ENCODE data around the gene LHX3.

LHX3 gene

GRCh38 chr9:136226680-136227407, 21.9 kb upstream of the LHX3 start:
- DNase-seq (ENCODE audit: low read depth in 2 of 2): no peak

DNA sequence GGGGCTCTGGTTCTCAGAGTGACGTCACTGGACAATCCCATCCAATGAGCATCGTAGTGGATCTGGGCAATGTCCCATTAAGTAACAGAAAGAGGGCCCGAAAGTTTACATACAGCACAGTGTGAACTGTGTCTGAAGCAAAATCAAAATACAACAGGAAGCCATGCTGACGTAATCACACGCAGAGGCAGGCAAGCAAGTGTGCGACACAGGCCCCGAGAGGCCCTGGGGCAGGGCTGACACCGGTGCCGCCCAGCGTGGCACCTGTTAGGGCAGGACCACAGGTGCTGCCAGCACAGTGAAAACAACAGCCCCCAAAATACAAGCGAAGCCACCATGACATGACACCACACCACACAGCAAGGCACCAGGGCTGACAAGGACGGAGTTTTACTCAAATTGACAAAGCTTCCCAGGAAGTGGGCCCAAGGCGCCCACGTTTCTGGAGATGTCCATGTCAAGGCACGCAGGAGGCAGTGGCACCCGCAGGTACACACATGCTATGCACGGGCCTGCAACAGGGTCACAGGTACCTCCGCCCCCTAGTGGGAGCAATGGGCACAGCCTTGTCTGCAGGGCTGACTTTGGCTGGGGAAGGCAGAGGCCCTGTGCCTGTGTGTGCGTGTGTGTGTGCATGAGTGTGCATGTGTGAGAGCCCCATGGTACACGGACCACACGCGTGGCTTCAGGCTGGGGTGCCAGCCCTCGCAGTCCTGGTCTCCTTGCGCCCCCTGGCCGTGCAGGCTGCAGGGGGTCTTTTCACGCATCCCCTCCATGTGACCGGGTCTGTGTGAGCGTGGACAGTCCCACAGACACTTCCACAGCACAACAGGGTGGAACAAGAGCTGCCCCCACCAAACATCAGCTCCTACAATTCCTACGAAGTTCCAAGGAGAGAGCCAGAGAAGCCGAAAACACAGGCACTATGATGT, 21.1 kb upstream of the LHX3 start:
- DNase-seq (ENCODE audit: low read depth in 2 of 2): peak; percentile 31 to 33

DNA sequence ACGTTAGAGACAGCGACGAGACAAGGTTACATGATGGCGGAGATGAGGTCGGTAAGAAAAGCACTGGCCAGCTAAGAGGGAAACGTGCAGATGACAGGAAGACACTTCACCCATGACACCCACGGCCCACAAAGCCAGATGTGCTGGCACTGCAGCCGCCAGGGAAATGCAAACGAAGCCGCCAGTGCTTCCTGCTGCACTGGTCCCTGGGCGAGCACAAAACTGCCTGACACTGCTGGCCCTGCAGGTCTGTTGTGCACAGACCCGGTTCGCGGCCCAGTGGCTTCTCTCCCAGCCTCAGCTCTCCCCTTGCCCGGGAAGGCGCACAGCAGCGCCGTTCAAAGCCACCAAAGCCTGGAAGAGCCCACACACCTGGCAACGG, 20.4 kb upstream of the LHX3 start:
- no peak for DNase-seq (ENCODE audit: low read depth in 2 of 2)

DNA sequence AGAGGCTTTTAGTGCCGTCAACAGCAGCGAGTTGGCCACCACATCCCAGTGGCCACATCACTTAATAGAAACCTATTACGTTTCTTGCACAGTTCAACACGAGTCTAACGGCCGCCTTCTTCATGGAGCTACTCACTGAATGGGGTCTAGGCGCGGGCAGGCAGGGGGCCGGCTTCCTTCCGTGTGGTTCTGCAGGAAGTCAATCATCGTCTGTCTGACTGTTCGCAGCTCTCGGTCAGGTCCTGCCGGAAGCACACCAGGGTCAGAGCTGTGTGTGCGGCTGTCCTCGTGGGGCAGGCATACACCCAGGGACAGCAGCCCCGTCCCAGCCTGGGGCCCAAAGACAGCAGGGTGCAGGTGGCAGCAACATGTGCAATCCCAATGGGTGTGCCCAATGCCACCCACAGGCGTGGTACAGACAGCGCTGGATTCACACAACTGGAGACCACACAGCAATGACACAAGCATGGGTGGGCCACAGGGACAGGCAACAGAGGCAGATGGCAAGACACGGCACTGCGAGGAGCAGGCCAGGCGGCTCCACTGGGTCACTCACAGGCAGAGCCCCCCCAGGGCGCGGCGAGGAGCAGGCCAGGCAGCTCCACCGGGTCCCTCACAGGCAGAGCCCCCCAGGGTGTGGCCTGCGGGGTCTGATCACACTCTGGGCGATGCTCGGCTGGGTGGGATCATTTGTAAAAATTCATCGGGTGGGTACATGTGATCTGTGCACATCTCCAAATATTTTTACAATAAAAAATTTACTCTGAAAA, 19.1 kb upstream of the LHX3 start:
- DNase-seq (ENCODE audit: low read depth in 2 of 2): no peak

DNA sequence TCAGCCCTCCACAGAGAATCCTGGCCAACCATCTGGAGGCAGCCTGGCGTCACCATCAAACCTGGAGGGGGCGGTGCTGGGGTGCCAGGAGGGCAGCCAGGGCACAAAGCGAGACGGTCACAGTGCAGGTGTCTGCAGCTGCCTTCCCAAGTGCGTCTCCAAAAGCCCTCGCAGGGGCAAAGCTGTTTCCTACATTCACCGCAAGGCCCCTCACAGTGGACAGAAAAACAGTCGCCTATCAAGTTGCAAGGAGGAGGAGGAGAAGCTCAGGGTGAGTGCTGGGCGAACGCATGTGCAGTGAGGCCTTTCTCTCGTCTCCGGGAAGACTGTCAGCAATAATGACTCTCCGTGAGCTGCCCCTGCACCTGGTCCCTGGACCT, 18.0 kb upstream of the LHX3 start:
- DNase-seq (ENCODE audit: low read depth in 2 of 2): no peak

DNA sequence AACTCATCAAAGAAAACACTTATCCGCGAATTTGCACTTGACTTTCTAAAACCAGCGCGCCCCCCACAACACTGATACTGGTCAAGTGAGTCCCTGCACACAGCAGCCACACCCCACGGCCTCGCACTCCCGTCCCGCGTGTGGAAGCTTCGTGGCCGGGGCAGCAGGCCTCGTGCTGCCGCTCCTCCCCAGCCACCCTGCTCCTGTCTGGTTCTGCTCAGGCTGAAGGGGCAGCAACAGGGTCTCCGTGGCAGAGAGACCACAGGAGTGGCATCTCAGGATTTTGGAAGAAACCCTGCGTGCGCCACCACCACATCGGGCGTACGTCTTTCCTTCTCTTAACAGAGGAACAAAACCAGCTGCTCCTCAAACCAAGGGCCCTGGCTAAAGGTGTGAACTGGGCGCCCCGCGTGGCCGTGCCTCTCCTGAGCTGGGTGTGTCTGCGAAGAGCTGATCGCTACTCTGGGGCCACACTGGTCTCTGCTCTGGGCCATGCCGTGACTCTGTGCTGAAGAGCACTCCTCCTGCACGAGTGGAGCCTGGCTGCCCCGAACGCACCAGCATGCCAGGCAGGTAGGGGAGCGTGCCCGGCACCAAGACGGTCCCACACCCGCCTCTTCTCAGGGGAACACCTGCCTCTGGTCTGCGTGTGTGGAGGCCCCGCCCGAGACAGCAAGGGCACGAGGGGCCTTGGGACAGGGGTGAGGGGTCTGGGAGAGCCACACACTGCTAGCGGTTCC, 17.4 kb upstream of the LHX3 start:
- no peak for DNase-seq (ENCODE audit: low read depth in 2 of 2)

DNA sequence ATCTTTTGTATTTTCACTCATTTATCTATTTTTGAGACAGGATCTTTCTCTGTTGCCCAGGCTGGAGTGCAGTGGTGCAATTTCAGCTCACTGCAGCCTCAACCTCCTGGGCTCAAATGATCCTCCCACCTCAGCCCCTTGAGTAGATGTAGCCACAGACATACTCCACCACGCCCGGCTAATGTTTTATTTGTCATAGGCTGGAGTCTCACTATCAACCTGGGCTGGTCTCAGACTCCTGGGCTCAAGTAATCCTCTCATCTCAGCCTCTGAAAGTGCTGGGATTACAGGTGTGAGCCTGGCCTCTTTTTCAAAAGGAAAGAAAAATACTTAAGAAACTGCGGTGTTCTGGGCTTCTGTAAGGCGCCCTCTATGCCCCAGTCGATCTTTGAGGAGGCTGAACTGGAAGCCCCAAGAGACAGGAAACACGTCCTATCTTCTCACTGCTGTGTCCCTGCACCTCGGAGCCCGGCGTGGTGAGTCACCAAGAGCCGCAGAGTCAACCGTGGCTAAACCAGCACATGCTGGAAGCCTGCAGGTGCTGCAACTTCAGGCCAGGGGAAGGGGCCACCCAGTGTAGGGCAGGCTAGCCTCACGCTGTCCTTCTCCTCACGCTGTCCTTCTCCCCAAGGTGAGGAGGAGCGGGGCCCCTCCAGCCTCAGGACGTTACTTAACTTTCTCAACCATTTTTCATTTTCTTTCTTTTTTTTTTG, 15.2 kb upstream of the LHX3 start:
- no peak for DNase-seq (ENCODE audit: low read depth in 2 of 2)

- DNase-seq (ENCODE audit: low read depth in 2 of 2): no peak
Measured at GRCh38 chr9:136219276-136219675, 14.3 kb upstream of the LHX3 start.

- DNase-seq (ENCODE audit: low read depth in 2 of 2): no peak
Measured at GRCh38 chr9:136218673-136219072, 13.7 kb upstream of the LHX3 start.

GRCh38 chr9:136218271-136218670, 13.3 kb upstream of the LHX3 start:
- no peak for DNase-seq (ENCODE audit: low read depth in 2 of 2)

GRCh38 chr9:136216541-136217244, 11.8 kb upstream of the LHX3 start:
- DNase-seq (ENCODE audit: low read depth in 2 of 2): no peak

DNA sequence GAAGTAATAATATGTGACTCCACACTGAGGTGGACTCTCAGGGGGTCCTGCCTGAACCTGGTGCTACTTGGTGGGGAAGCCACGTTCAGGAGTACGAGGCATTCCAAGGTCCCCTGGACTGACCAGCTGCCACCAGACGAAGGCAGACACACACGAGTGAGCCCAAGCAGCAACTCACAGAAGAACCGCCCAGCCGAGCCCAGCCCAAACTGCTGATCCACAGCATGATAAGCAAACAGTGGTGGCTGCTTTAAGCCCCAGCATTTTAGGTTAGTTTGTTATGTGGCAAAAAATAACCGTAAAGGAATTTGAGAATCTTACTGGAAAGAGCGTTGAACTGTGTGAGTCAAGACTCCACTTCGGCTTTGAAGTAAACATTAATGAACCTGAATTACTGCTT, 8.8 kb upstream of the LHX3 start:
- DNase-seq (ENCODE audit: low read depth in 2 of 2): no peak

GRCh38 chr9:136212345-136212950, 7.5 kb upstream of the LHX3 start:
- no peak for DNase-seq (ENCODE audit: low read depth in 2 of 2)

GRCh38 chr9:136211441-136212344, 6.8 kb upstream of the LHX3 start:
- DNase-seq (ENCODE audit: low read depth in 2 of 2): no peak

DNA sequence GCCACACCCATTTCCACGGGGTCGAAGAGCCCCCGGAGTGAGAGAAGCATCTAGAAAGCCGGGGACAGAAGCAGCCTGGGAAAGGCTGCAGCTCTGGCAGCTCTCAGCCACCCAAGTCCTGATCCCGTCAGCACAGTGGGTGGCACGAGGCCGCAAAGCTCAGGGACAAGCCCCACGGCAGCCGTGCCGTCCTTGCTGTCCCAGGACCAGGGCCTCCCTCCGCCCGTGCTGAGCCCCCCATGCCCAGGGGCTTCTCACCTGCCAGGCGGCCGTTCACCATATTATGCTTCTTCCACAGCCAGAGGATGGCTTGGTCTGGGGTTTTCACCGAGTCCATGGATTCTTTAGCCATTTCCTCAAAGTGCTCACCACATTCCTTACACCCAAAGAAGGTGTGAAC, 6.1 kb upstream of the LHX3 start:
- DNase-seq (ENCODE audit: low read depth in 2 of 2): no peak

DNA sequence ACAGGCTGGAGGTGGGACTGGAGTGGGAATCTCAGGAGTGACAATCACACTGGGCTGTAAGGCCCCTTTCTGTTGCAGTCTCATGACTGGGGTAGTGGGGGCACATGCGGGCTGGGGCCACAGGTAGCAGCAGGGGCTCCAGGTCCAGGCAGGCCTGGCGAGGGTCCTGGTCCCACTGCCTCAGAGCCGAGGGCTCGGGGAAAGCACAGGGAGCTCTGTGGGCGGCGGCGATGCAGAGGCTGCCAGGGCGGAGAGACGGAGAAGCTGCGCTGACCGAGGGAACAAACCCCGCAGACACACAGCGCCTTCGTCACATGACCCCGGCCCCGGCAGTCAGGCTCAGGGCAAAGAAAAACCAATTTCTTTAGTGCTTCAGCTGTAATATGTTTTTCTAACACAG, 5.3 kb upstream of the LHX3 start:
- DNase-seq (ENCODE audit: low read depth in 2 of 2): no peak

- no peak for DNase-seq (ENCODE audit: low read depth in 2 of 2)
Measured at GRCh38 chr9:136209786-136210185, 4.9 kb upstream of the LHX3 start.

GRCh38 chr9:136209232-136209631, 4.3 kb upstream of the LHX3 start:
- no peak for DNase-seq (ENCODE audit: low read depth in 2 of 2)

- DNase-seq (ENCODE audit: low read depth in 2 of 2): no peak
Measured at GRCh38 chr9:136208675-136209074, 3.7 kb upstream of the LHX3 start.

All from stimulated activated CD8-positive, alpha-beta memory T cell treated with anti-CD3 and anti-CD28 coated beads, Interleukin-7, amount 100 ng/mL, for 4 hours (primary cell).